HG02973 (cell line): ENCODE measurements around the gene MRAP2.
"Not testable (repeated sequence)": the region's sequence is repeated elsewhere in the genome, so short reads cannot be mapped to it uniquely, and the experiment has no call there.

Experiments
- ATAC-seq: cut with Tn5 transposase; IDR thresholded peaks from one replicate; pipeline ENCODE4 v1.9.1; 2021; ENCODE audit warnings: moderate library complexity; ENCODE audit not compliant: unreplicated experiment

MRAP2 gene

DNA sequence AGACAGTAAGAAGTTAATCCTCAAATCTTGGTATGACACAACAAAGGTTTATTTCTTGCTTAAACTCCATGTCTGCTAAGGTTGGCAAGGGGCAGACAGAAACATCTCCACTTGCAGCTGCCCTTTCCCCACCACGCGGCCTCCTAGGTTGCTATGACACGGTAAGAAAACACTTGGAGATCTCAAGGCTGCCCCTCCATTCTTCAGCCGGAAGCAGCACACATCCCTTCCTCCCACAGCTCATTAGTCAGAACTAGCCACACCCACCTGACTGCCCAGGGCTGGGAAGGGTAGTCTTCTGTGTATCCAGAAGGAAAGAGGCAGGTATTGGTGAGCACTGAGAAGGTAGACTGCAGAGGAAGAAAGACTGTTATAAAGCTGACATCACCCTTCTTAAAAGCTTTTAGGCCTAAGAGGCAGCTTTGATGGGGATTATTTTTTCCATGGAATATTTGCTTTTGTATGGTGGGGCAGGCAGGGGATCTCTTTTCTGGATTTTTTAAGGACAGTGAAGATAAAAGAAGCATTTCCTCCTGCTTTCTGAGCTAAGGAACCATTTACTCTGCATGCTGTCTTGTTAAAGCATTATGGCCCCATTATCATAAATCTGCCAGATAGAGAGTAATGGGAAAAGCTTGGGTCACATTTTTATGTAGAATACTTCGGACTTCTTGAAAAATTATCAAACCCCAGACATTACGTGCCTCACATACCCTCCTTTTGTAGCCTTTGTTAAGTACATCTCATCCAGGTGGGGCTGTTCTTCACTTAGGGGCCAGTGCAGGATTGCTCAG, 41.6 kb downstream of the MRAP2 start:
- no peak for ATAC-seq

DNA sequence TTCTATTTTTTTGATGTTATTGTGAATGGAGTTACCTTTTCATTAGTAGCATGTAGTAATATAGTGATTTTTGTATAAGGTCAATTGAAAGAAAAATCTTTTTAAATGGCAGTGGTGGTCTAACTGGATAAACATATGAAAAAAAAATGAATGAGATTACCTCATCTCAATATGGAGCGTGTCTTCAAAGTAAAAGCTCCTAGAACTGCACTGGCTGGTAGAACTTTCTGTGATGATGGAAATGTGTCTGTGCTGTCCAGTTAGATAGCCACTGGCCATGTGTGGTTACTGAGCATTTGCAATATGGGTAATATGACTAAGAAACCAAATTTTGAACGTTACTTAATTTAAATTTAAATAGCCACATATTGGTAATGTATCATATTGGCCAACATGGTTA, 44.1 kb downstream of the MRAP2 start:
- ATAC-seq, result no peak

- ATAC-seq, result no peak
Measured at GRCh38 chr6:84078335-84078734, 44.8 kb downstream of the MRAP2 start.

DNA sequence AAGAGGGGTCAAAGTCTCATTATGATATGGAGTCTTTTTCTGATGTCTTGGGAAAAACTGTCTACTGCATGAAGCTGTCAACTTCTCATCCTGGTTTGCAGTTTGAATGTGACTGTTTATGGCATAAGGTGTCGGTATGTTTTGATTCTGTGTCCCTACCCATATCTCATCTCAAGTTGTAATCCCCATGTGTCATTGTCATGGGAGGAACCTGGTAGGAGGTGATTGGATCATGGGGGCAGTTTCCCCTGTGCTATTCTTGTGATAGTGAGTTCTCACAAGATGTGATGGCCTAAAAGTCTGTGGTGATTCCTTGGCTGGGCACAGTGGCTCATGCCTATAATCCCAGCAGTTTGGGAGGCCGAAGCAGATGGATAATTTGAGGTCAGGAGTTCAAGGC, 47.6 kb downstream of the MRAP2 start:
- ATAC-seq, result no peak

- ATAC-seq, result no peak
Measured at GRCh38 chr6:84082689-84083265, 49.2 kb downstream of the MRAP2 start.

- ATAC-seq, result not testable (repeated sequence)
Measured at GRCh38 chr6:84084705-84085104, 51.1 kb downstream of the MRAP2 start.

DNA sequence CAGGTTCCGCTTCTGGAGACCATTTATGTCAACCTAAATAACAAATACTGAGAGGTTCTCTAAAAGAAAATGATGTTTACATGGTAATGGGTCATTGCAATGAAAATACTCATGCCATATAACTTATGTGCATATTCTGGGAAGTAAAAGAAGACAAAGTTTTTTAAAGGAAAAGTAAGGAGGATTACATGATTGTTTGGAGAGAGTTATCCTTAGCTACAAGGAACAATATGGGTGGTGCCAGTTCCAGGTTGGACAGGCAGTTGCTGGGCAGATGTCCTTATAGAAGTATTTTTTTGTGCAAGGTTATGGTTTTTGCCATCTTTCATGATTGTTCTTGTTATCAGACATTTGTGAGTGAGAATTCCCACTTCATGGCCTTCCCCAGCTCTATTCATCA, 52.5 kb downstream of the MRAP2 start:
- ATAC-seq, result no peak

- no peak for ATAC-seq
Measured at GRCh38 chr6:84086545-84087429, 53.2 kb downstream of the MRAP2 start.

DNA sequence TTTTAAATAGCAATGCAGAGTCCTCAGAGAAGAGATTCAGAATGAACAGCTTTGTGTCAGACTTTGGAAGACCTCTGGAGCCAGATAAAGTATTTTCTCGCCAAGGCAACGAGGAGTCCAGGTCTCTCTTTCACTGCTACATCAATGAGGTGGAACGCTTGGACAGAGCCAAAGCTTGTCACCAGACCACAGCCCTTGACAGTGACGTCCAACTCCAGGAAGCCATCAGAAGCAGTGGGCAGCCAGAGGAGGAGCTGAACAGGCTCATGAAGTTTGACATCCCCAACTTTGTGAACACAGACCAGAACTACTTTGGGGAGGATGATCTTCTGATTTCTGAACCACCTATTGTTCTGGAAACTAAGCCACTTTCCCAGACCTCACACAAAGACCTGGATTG, 55.5 kb downstream of the MRAP2 start:
- ATAC-seq, result no peak

GRCh38 chr6:84089552-84089951, 56.0 kb downstream of the MRAP2 start:
- no peak for ATAC-seq

GRCh38 chr6:84093441-84094435, 60.2 kb downstream of the MRAP2 start:
- ATAC-seq, result no peak

DNA sequence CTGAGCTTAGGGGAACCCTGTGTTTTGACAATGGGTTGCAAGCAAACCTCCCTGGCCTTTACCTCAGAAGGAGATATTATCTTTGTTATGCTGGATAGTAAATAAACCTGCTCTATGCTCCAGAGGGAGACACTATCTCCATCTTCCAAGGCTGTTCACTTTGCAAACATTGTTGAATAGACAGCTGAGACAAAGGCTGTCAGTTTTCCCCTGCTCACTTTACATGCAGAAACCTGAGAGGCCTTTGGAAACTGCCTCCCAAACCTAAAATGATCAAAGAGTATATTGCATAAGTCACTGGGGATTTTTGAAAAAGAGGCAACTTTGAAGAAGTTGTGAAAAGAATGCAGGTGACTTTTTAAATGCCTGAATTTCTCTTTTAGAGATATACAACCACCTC, 61.6 kb downstream of the MRAP2 start:
- ATAC-seq, result no peak

- no peak for ATAC-seq
Measured at GRCh38 chr6:84103029-84103428, 69.5 kb downstream of the MRAP2 start.

DNA sequence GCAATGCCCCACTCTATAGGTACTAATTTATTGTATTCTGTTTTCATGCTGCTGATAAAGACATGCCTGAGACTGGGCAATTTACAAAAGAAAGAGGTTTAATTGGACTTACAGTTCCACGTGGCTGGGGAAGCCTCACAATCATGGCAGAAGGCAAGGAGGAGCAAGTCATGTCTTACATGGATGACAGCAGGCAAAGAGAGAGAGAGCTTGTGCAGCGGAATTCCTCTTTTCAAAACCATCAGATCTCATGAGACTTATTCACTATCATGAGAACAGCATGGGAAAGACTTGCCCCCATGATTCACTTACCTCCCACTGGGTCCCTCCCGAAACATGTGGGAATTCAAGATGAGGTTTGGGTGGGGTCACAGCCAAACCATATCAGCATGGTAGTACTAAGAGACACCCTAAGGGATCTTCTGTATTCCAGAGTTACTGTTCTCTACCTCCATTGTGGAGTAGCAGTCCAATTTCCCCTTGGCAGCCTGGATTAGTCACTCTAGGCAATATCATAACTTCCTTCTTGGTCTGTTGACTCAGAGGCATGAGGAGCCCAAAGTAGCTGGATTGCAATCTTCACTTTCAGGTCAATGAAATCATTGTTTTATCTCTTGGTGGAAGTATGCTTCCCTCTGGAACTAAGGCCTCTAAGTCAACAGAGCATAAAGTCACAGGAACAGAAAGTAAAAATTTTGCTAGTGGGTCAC, 71.8 kb downstream of the MRAP2 start:
- not testable (repeated sequence) for ATAC-seq

DNA sequence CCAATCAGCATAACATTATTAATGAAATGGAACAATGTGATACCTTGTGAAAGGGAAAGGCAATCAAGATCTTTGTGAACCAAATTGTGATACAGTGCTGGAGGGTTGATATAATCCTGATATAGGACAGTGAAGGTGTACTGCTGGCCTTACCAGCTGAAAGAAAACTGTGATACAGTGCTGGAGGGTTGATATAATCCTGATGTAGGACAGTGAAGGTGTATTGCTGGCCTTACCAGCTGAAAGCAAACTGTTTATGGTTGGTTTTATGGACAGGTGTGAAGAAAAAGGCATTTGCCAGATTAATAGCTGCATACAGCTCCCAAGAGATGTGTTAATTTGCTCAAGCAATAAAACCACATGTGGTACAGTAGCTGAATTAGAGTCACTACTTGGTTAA, 73.9 kb downstream of the MRAP2 start:
- ATAC-seq, result no peak

DNA sequence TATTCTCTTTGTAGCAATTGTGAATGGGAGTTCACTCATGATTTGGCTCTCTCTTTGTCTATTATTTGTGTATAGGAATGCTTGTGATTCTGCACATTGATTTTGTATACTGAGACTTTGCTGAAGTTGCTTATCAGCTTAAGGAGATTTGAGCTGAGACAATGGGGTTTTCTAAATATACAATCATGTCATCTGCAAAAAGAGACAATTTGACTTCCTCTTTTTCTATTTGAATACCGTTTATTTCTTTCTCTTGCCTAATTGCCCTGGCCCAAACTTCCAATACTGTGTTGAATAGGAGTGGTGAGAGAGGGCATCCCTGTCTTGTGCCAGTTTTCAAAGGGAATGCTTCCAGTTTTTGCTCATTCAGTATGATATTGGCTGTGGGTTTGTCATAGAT, 77.8 kb downstream of the MRAP2 start:
- not testable (repeated sequence) for ATAC-seq

- ATAC-seq, result not testable (repeated sequence)
Measured at GRCh38 chr6:84114933-84115594, 81.5 kb downstream of the MRAP2 start.

GRCh38 chr6:84118191-84118590, 84.6 kb downstream of the MRAP2 start:
- no peak for ATAC-seq

DNA sequence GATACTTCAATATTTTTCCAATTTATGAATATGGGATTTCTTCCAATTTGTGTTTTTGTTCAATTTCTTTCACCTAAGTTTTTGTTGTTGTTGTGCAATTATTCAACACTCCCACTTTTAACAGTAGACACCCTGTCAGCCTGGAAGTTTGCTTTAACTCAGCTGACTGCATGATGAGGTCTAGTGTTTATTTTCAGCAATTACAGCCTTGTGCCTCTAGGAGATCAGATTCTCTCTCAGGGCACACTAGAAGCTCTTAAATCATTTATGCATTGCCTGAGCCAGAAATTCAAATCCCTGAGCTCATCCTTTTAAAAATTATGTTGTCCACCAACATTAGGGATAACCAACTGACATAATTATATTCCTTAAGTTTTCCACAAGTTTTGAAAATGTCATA, 85.7 kb downstream of the MRAP2 start:
- ATAC-seq, result no peak
